SK-N-SH treated with all-trans-retinoic acid at 6 μM for 48 hours (cell line): ENCODE data around the gene ZBTB26.

ENCODE experiments used
- ARNTL ChIP-seq: fragments of 450-650 bp; formaldehyde crosslinking; IDR thresholded peaks from 2 replicates; pipeline ENCODE4 v1.5.0; 2020; ENCODE audit warnings: low read depth, mild to moderate bottlenecking, moderate library complexity, borderline replicate concordance
- BACH2 ChIP-seq: fragments of 250-450 bp; sonication (Bioruptor Pico); IDR thresholded peaks from 2 replicates; pipeline ENCODE4 v1.9.0; 2021; ENCODE audit warnings: mild to moderate bottlenecking, borderline replicate concordance
- CREB5 ChIP-seq: fragments of 250-450 bp; sonication (Bioruptor Pico); IDR thresholded peaks from 2 replicates; pipeline ENCODE4 v1.5.1; 2020; ENCODE audit warnings: low read depth, mild to moderate bottlenecking, moderate library complexity
- GLIS3 ChIP-seq: fragments of 250-450 bp; sonication (Bioruptor Pico); IDR thresholded peaks from 2 replicates; pipeline ENCODE4 v1.5.0; 2020; ENCODE audit warnings: mild to moderate bottlenecking, moderate library complexity
- ISL1 ChIP-seq: fragments of 250-450 bp; sonication (Bioruptor Pico); IDR thresholded peaks from 2 replicates; pipeline ENCODE4 v2.1.2; 2022; ENCODE audit warnings: mild to moderate bottlenecking, moderate library complexity
- PATZ1 ChIP-seq: fragments of 250-450 bp; sonication (Bioruptor Pico); IDR thresholded peaks from 2 replicates; pipeline ENCODE4 v1.8.0; 2020; ENCODE audit warnings: mild to moderate bottlenecking, moderate library complexity, borderline replicate concordance
- PPARA ChIP-seq: fragments of 250-450 bp; sonication (Bioruptor Pico); IDR thresholded peaks from 2 replicates; pipeline ENCODE4 v1.5.0; 2020; ENCODE audit warnings: mild to moderate bottlenecking, borderline replicate concordance
- RARB ChIP-seq: fragments of 250-450 bp; sonication (Bioruptor Pico); IDR thresholded peaks from 2 replicates; pipeline ENCODE4 v1.8.0; 2021; ENCODE audit warnings: mild to moderate bottlenecking, moderate library complexity
- SNAI2 ChIP-seq: fragments of 250-450 bp; sonication (Bioruptor Pico); IDR thresholded peaks from 2 replicates; pipeline ENCODE4 v1.5.0; 2020; ENCODE audit warnings: mild to moderate bottlenecking, moderate library complexity
- TOX ChIP-seq: fragments of 250-450 bp; sonication (Bioruptor Pico); IDR thresholded peaks from 2 replicates; pipeline ENCODE4 v1.8.0; 2021; ENCODE audit warnings: mild to moderate bottlenecking, moderate library complexity, borderline replicate concordance
- ZC3H10 ChIP-seq: fragments of 250-450 bp; sonication (Bioruptor Pico); IDR thresholded peaks from 2 replicates; pipeline ENCODE4 v1.5.1; 2021; ENCODE audit warnings: mild to moderate bottlenecking, moderate library complexity
- ZFP30 ChIP-seq: fragments of 450-650 bp; formaldehyde crosslinking; IDR thresholded peaks from 2 replicates; pipeline ENCODE4 v1.5.0; 2022; ENCODE audit warnings: mild to moderate bottlenecking, moderate library complexity
- ZNF8 ChIP-seq: fragments of 450-650 bp; formaldehyde crosslinking; IDR thresholded peaks from 2 replicates; pipeline ENCODE4 v1.5.0; 2020; ENCODE audit warnings: mild to moderate bottlenecking, moderate library complexity

GRCh38 chr9:122929796-122930354 lies 1.4 kb downstream of the ZBTB26 start:
- TF ChIP-seq ARNTL (CRISPR knock-in tag) (no peak), SNAI2 (CRISPR knock-in tag) (no peak), PATZ1 (CRISPR knock-in tag) (no peak), TOX (CRISPR knock-in tag) (no peak), PPARA (CRISPR knock-in tag) (no peak), ISL1 (CRISPR knock-in tag) (no peak), ZFP30 (no peak), BACH2 (CRISPR knock-in tag) (no peak), RARB (no peak), CREB5 (CRISPR knock-in tag) (no peak), ZNF8 (CRISPR knock-in tag) (no peak), GLIS3 (no peak), ZC3H10 (CRISPR knock-in tag) (no peak)
